NAMALWA (cell line): Measurements from ENCODE around the gene SZT2.
A peak's percentile ranks its signal among the peaks of the same experiment; 100 is the strongest.
"Not testable (repeated sequence)": the region's sequence is repeated elsewhere in the genome, so short reads cannot be mapped to it uniquely, and the experiment has no call there.

Experiments
- DNase-seq: peaks from one replicate; pipeline ENCODE4 v3.0.0-alpha.2; 2015; ENCODE audit warnings: low spot score

The SZT2 gene

DNA sequence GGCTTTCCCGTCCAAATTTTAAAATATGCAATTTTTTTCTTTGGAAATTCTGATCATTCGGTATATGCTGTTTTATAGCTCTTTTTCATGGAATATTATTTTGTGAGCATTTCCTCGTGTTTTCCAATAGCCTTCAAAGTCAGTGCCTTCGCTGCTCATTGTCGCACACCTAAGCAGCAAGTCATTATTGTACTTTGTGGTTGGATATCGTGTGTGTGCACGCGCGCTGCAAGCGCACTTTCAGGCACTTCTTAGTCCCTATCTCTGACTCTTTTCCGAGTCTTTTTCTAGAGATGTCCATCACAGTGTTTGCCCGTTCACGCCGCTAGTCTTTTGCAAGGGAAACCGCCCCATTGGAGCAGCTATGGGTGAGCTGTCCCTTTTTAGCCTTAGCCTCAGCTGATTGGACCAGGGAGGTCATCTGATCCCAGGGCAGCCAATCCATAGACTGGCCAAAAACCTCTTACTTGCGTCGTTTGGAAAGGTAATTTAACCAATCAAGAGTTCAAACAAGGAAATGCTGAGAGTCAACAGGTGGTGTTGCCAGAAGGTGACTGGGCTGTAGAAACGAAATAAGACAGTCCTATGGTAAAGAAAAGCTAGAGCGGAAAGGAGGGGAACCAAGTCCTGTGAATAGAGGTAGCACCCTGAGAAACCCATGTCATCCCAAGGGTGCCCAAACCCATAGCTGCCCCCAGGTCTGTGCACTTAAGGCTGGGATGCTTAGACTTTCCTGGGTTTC is 64.7 kb downstream of the SZT2 start:
- peak; percentile 30 for DNase-seq

DNA sequence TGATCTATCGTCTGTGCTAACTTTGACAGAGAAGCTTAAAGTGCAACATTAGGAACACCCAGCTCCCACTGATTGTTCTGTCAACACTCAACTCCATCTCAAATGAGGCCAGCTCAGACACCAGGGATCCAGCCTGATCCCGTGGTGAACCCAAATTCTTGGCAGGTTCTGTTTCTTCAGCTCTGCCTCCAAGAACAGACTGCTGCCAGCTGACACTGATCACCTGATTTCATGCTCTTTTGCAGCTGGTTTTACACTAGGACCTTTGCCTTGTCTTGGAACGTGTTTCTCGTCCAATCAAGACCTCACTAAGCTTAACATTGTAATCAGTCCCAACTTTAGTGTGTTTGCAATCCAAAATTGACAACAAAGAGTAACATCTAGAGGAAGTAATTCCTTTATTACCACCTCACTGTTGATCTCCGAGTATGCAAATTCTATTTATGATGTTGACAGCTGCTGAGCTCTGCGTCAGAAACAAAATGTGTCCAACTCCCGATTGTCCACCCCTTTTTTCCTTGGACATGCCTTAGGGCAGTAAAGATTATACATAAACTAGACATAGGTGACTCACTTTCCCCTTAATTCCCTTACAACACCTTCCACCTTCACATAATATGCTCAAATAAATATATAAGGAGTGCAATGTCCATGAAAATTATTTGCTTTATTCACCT is 65.7 kb downstream of the SZT2 start:
- no peak for DNase-seq

DNA sequence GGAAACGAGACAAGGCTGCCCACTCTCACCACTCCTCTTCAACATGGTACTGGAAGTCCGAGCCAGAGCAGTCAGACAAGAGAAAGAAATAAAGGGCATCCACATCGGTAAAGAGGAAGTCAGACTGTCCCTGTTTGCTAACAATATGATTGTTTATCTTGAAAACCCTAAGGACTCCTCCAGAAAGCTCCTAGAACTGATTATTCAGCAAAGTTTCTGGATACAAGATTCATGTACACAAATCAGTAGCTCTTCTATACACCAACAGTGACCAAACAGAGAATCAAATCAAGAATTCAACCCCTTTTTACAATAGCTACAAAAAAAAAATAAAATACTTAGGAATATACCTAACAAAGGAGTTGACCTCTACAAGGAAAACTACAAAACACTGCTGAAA is 68.7 kb downstream of the SZT2 start:
- not testable (repeated sequence) for DNase-seq

DNA sequence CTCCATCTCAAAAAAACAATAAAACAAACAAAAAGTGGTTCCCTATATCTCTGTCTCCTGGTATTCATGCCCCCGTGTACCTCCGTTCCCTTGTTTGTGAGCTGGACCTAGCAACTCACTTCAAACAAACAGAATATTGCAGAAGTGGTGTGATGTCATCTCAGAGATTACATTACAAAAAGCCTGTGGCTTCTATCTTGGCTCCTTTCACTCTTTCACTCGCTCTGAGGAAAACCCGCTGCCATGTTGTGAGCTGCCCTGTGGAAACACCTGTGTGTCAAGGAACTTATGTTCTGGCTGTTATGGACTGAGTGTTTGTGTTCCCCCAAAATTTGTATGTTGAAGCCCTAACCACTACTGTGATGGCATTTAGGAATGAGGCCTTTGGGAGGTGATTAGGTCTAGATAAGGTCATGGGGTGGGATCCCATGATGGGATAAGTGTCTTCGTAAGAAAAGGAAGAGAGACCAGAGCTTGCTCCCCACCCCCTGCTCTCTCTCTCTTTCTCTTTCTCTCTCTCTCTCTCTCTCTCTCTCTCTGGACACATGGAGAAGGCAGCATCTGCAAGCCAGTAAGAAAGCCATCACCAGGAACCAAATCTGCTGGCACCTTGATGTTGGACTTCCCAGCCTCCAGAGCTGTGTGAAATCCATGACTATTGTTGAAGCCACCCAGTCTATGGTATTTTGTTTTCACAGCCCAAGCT is 71.4 kb downstream of the SZT2 start:
- no peak for DNase-seq

DNA sequence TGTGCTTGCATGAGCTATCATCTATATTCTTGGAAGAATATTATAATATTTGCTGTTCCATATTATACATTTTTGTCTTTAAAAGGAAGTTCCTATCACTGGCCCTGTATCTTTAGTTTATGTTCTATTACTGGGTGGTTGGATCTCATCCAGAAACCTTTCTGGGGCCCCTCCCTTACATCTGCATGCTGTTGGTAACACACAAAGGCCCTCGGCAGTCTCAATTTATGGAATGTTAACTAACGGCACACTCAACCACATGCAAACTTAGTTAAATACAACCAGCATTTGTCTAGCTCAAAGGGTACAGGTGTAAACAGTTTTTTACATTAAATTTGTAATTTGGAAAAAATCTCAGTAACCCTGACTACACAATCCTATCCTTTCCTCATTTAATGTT is 73.8 kb downstream of the SZT2 start:
- no peak for DNase-seq

DNA sequence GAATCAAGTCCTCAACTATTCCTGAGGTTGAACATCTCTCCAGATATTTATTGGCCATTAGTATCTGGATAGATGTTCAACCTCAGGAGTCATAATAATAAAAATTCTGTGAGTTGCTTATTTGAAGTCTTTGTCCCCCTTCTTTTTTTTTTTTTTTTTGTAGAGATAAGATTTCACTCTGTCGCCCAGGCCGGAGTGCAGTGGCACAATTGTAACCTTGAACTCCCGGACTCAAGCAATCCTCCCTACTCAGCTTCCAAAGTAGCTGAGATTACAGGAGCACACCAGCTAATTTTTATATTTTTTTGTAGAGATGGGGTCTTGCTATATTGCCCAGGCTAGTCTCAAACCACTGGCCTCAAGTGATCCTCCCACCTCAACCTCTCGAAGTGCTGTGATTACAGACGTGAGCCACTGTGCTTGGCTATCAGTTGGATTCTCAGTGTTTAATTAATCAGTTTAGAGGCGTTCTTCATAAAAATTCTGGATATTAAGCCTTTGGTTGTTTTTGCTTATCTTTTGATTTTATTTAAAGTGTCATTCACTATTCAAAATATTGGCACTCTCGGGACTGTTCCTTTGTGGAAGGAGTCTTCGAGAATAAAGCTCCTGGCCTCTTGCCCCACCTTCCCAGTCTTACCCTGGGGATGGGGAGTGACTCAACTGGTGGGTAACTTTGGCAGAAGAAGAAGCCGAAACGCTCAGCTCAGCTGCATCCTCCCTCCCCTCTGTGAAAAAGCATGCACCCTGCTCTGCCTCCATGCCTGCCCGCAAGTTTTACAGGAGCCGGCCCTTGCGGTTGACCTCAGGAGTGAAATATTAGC is 75.2 kb downstream of the SZT2 start:
- DNase-seq: no peak

DNA sequence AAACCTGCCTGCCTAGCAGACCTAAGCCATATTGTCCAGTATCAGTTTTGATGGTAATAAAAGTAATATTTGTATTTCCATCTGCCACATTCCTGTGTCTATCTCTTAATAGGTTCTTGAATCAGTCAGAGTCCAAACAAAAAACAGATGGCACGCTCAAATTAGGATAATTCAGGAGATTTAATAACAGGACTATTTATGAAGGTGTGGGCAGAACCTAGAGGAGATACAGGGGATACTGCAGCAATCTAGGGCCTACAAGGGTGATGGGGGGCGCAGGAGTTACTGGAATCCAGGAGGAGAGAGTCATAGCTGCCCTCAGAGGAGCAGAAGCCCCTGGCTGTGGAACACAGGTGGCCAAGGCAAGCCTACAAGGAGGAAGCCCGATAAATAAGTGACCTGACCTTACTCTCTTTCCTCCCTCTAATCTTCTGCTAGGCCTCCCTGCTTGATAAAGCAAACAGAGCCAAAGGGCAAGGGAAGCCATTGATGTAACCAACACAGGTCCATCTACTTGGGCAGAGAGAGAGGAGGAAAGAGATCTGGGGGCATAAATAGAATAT is 75.9 kb downstream of the SZT2 start:
- DNase-seq: no peak

DNA sequence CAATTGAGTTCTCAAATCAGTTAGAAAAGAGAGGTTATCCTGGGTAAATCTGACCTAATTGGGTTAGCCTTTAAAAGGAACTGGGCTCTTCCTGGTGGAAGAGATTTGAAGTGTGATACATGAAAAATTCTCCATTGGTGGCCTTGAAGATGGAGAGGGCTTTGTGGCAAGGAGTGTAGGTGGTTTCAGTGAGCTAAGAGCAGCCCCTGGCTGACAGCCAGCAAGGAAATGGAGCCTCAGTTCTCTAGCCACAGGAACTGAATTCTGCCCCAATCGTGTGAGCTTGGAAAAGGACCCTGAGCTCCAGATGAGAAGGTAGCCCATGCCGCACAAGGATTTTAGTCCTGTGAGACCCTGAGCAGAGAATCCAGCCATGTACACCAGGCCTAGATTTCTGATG is 76.7 kb downstream of the SZT2 start:
- DNase-seq: no peak

DNA sequence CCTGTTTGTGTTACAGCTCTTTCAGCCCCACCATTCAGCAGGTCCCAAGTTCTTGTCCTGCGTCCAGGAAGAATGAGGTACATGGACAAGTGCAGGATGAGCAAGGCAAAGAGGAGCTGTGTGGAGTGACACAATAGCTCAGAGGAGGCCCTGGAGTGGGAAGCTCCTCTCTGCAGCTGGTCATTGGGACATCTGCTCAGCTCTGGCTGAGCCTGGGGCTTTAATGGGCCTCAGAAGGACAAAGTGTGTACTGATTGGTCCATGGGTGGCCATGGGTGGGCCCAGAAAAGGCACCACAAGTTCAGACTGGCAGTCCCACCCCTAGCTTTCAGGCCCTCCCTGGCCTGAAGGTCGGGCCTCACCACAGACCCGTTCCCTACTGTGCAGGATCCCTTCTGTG is 78.7 kb downstream of the SZT2 start:
- no peak for DNase-seq

DNA sequence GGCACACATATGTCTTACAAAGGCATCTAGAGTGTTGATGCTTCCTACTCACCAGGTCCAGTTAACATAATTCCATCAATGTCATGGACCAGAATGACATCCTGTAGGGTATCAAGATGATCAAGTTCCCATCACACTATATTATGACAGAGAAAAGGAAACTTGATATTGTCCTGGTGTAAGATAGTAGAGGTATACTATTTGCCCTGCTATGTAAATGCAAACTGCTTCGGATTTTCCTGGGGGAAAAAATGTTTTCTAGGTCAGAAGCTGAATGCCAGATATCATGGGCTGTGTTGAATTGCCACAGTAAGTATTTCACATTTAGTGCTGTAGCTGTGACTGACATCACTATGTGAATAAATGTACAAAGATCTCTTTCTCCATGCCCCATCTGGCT is 80.2 kb downstream of the SZT2 start:
- no peak for DNase-seq

DNA sequence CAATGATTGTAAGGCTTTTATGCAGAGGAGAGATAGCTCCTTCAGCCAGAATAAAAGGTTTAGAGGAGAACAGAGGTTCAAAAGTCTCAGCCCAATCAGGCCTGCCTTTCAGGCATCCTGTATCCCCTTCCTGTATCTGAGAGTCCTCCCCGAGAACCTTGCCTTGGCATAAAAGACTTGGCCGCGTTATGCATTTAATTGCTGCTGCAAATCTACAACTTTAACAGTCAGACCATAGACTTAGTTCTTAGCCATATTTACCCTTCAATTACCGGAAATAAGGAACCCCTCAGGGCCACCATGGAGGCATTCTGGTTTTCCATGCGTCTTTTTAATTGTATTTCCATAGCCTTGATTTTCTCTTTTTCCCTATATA is 82.4 kb downstream of the SZT2 start:
- no peak for DNase-seq

DNA sequence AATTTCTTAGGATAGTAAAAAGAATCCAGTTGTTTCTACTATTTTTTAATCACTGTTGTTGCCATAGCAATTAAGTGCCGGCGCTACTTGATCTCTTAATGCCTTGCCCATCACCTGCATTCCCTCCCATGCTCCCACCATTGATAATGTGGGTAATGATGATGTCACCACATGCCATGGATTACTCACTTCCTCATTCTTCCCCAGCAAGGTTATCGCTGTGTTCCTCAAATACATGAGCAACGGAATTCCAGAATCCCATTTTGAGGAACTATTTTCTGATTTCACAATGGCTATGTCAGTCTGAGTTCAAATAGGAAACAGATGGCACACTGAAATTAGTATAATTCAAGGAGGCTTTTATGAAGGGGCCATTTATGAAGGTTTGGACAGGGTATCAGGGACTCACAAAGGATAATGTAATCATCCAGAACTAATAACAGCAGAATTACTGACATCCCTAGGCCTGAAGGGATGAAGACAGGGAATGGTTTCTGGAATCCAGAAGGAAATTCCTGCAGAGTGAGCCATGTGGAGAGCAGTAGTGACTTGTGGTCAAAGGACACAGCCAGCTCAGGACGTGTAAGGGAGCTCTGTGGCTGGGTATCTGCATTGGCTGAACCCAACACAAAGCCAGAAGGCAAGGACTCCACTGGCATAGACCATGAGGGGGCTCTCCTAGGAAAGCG is 82.9 kb downstream of the SZT2 start:
- DNase-seq: not testable (repeated sequence)

DNA sequence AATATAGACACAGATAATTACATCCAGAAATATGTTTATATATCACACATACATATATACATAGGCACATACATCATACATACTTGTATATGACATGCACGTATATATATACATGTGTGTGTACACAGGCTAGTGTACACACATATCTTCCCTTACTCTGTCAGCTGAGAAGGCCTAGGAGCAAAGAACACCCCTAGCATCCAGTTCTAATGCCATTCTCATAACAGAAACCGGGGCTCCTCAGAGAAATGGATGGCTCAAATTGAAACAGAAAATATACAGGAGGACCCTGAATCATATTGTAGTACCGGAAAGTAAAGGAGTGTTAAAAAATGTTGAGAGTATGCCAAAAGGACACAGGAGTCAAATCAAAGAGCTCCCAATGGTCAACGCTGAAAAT is 83.8 kb downstream of the SZT2 start:
- no peak for DNase-seq

DNA sequence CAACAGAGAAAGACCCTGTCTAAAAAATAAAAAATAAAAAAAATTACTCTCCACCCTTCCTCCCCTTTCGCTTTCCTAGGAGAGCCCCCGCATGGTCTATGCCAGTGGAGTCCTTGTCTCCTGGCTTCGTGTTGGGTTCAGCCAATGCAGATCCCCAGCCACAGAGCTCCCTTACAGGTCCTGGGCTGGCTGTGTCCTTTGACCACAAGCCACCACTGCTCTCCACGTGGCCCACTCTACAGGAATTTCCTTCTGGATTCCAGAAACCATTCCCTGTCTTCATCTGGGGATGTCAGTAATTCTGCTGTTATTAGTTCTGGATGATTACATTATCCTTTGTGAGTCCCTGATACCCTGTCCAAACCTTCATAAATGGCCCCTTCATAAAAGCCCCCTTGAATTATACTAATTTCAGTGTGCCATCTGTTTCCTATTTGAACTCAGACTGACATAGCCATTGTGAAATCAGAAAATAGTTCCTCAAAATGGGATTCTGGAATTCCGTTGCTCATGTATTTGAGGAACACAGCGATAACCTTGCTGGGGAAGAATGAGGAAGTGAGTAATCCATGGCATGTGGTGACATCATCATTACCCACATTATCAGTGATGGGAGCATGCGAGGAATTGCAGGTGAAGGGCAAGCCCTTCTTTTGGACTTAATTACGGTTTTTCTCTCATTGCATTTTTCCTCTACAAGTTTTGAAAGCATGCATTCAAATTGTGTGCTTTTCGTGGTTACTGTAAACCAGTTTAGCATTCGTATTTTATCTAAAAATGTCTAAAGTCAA is 86.1 kb downstream of the SZT2 start:
- DNase-seq: not testable (repeated sequence)

DNA sequence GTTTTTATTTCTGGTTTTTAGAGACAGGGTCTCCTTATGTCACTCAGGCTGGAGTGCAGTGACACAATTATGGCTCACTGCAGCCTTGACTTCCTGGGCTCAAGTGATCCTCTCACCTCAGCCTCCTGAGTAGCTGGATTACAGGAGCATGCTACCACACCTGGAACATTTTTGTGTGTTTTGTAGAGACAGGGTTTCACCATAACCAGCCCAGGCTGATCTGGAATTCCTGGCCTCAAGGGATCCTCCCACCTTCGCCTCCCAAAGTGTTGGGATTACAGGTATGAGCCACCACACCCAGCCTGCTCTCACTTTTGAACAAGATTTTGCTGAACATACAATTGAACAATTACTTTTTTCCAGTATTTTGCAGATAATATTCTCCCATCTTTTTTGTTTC is 88.0 kb downstream of the SZT2 start:
- no peak for DNase-seq

DNA sequence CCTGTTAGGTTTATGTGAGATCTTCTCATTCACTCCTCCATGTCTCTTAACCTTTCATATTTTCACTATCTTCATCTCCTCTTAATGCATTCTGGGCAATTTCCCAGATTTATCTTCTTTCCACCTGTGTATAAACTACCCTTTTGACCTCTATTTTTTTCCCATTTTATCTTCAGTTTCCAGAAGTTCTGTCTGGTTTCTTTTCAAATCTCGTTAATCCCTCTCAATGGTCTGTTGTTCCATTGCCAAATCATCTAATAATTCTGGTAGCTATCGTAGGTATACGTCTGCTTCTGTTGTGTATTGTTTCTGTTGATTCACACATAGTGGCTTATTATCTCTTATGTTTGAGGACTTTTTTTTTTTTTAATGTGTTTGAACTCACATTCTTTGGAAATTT is 89.7 kb downstream of the SZT2 start:
- DNase-seq: no peak

DNA sequence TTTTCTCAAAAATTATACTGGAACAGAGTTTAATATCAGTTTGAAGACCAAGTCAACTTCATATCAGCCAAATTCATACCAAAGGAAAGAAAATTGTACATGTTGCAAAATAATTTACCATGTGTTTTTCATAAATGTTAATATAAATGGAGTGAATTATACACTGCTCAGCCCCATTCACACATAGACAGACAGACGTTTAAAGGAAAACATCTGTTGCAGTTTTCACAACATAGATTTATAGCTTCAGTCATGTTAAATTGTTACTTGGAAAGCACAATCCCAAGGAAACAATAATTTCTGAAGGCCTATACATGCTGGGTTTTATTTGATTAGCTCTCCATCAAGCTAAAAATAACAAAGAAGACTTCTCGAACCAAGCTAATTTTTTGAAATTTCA is 91.8 kb downstream of the SZT2 start:
- no peak for DNase-seq

DNA sequence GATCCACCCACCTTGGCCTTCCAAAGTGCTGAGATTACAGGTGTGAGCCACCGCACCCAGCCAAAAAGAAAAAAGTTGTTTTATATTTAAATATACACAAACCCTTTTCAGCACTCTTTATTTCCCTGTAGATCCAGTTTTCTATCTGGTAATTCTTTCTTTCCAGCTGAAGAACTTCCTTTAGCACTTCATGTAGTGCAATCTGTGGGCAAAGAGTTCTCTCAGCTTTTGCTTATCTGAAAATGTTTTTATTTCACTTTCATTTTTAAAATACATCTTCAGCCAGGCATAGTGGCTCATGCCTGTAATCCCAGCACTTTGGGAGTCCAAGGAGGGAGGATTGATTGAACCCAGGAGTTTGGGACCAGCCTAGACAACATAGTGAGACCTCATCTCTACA is 92.5 kb downstream of the SZT2 start:
- DNase-seq: no peak

DNA sequence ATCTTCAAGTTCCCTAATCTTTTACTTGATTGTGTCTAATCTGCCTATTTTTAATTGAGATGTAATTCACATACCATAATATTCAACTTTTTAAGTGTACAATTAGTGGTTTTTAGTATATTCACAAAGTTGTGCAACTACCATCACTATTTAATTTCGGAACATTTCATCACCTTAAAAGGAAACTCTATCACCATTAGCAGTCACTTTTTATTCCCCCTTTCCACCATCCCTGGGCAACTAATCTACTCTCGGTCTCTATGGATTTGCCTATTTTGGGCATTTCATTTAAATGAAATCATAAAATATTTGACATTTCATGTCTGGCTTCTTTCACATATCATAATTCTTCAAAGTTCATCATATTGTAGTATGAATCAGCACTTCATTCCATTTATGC is 94.7 kb downstream of the SZT2 start:
- DNase-seq: no peak

DNA sequence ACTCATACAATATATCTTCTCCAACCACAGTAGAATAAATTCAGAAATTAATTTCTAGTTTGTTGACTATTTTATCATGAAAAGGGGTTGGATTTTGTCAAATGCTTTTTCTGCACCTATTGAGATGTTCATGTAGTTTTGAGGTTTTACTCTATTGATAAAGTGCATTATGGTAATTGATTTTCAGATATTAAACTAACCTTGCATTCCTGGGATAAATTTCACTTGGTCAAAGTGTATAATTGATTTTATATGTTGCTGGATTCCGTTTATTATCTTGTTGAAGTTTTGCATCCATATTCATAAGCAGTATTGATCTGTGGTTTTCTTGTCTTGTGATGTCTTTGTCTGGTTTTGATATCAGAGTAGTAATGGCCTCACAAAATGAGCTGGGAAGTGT is 98.5 kb downstream of the SZT2 start:
- DNase-seq: no peak

DNA sequence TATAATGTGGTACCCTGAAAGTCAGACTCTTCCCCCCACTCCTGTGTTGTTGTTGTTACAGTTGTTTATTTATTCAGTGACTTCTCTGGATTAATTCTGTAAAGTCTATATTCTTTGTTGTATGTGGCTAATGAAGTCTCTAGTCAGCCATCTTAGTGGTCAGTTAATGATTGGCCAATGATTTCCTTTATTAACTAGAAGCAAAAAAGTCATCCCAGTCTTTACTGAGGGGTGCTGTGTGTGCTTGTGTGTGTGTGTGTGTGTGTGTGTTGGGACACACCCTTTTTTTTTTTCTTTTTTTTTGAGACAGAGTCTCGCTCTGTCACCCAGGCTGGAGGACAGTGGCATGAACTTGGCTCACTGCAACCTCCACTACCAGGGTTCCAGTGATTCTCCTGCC is 101.4 kb downstream of the SZT2 start:
- DNase-seq: no peak
